ENCODE results near the gene RTP5.
A peak's percentile ranks its signal among the peaks of the same experiment; 100 is the strongest.

RTP5 gene

DNA sequence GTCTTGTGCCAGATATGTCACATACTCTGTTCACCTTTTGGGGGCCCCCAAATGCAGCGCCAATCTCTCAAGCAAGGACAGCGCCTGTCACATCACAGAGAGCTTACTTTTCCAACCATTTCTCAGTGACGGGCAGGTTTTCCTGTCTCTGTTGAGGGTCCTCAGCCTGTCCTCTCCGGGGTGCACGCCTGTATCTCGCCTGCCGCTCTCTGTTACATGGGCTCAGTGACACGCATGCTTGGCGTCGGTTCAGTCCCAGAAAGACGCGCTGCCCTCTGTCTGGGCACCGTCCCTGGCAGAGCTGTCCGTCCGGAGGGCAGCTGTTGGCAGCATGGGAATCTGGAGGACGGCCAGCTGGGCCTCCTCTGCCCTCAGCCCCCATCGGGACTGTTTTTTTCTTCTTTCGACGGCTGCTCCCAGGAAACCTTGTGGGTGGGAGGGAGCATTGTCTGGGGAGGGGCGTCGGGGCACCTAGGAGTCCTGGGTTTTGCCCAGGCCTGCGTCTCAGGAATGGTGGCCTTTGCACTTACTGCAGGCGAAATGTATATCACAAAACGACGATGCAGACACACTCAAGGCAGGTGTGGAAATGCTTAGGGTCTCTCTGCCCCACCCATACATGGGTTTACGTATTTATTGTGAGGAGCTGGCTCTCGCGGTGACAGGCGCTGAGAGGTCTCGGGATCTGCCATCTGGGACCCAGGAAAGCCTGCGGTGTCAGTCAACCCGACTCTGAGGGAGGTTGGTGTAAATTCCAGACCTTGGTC lies 30.9 kb downstream of the RTP5 start:
- TF ChIP-seq, protein P1, sequence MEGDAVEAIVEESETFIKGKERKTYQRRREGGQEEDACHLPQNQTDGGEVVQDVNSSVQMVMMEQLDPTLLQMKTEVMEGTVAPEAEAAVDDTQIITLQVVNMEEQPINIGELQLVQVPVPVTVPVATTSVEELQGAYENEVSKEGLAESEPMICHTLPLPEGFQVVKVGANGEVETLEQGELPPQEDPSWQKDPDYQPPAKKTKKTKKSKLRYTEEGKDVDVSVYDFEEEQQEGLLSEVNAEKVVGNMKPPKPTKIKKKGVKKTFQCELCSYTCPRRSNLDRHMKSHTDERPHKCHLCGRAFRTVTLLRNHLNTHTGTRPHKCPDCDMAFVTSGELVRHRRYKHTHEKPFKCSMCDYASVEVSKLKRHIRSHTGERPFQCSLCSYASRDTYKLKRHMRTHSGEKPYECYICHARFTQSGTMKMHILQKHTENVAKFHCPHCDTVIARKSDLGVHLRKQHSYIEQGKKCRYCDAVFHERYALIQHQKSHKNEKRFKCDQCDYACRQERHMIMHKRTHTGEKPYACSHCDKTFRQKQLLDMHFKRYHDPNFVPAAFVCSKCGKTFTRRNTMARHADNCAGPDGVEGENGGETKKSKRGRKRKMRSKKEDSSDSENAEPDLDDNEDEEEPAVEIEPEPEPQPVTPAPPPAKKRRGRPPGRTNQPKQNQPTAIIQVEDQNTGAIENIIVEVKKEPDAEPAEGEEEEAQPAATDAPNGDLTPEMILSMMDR (conservative IDR thresholded peaks at IDR 0.05; ENCODE audit: low read depth, low read length), result no peak
- no peak for DNase-seq (ENCODE audit: low read depth)
- H3K4me3 ChIP-seq (ENCODE audit: low read length), result no peak overlapping the region

DNA sequence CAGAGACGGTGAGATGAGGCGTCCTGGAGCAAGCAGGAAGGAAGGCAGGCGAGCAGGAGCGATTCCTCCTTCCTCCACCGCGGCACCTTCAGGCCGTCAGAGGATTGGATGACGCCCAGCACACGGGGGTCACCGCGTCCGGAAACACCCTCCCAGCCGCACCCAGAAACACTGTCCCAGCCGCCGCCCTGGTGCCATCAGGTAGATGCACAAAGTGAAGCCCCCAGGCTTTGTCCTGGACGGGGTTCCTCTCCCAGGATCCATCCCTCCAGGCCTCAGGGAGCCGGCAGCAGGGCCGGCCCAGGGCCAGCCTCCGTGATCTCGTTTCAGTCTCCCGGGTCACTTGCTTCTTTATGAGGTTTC lies 31.5 kb downstream of the RTP5 start:
- no peak for DNase-seq (ENCODE audit: low read depth)
- TF ChIP-seq, protein P1 (conservative IDR thresholded peaks at IDR 0.05; ENCODE audit: low read depth, low read length), result no peak
- H3K4me3 ChIP-seq (ENCODE audit: low read length), result no peak overlapping the region

DNA sequence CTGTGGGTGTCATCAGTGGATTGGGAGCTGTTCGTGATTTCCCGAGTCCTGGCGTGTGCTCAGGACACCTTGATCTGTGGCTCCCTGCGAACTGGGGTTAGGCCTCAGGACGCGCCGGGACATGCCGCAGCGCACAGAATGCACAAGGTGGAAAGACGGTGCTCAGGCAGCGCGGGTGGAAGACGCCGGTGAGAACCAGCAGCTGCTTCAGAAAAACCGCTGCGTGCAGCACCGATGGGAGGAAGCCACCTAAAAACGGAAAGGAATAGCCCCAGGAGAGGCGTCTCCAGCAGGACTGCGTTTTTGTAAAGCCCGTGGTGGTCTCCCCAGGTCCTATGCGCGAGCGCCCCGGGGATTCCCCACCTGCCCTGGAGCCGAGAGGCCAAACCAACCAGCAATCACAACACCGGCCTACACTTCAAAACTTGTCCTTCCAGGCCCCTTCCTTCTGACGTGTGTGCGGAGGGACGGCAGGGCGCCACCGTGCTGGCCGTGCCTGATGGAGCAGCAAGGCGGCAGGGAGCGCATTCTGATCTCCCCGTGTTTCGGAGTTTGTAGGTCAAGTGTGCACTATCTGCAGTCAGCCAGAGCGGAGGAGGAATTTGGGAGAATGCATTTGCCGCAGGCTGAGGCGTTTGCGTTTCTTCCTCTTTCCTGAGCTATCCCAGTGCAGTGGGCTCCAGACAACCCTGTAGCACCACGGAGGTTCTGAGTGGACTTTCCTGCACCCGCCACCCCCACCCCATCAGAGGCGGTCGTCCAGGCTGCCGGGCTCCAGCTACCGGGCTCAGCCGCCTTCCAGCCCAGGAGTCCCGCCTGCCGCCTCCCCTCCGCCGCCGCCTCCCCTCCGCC lies 32.2 kb downstream of the RTP5 start:
- DNase-seq (ENCODE audit: low read depth), result no peak
- peak overlapping the region; percentile 36 for H3K4me3 ChIP-seq (ENCODE audit: low read length)

DNA sequence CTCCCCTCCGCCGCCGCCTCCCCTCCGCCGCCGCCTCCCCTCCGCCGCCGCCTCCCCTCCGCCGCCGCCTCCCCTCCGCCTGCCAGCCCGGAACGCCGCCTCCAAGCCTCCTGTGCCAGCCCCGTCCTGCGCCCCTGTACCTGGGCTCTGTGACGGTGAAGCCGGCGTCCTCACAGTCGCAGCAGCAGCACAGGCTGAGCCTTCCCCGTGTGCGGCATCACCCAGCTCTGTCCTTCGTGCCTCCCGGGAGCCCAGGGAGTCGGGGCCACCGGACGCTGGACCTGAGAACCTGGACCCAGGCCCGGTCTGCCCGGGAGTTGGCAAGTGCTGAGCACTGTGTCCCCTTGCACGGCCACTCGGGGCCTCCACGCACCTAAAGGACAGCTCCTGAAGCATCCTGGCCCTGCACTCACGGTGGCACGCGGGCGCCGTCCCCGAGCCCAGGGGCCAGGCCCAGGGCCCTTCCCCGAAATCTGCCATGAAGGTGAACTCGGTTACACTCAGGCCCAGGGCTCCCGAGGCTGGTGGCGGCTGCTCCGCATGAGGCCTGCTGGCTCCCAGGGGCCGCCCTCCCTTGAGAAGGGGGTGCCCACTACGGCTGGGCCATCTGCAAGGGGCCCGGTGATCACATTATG lies 32.9 kb downstream of the RTP5 start:
- no peak for DNase-seq (ENCODE audit: low read depth)
- peak overlapping the region; percentile 14 for H3K4me3 ChIP-seq (ENCODE audit: low read length)
- TF ChIP-seq, protein P1 (conservative IDR thresholded peaks at IDR 0.05; ENCODE audit: low read depth, low read length), result no peak

More for the DNA sequence above, 32.2 kb downstream of the RTP5 start:
- TF ChIP-seq, protein P1 (conservative IDR thresholded peaks at IDR 0.05; ENCODE audit: low read depth, low read length), result peak; percentile 3

DNA sequence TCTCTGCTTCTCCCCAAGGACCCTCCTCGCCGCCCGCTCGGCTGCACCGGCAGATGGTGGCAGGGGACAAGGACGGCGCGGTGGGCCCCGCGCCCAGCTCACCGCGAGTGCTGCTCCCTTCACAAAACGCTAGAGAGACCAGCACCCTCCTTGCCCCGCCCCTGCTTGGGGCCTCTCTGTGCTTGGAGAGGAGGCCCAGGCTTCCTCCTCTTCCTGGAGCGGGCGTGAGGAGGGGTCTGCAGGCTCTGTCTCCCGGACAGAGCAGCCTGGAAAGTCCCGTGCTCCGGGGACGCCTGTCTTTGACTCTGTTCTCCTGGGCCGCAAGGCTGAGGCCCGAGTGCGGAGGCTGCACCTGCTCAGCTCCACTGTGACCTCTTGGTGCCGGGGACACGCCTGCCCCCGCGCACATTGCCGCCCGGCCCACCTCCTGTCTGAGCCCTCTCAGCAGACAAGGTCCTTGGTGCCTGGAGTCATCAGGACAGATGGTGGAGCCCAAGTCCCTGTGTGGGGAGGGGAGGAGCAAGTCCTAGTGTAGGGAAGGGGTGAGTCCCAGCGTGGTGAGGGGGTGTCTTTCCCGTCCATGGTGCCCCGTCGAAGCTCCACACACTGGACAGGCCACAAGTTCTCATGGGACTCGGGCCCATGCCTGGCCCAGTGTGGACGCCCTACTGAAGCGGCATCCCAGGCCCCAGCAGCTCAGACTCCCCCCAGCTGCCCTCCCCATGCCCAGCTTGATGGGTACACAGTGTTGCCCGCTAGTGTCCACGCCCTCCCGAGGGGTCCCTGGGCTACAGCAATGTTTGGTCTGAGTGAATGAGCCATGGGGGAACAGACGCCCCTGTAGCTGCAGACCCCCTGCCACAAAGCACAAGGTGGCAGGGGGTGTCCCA lies 33.8 kb downstream of the RTP5 start:
- DNase-seq (ENCODE audit: low read depth), result no peak
- H3K4me3 ChIP-seq (ENCODE audit: low read length), result no peak overlapping the region
- TF ChIP-seq, protein P1 (conservative IDR thresholded peaks at IDR 0.05; ENCODE audit: low read depth, low read length), result no peak

DNA sequence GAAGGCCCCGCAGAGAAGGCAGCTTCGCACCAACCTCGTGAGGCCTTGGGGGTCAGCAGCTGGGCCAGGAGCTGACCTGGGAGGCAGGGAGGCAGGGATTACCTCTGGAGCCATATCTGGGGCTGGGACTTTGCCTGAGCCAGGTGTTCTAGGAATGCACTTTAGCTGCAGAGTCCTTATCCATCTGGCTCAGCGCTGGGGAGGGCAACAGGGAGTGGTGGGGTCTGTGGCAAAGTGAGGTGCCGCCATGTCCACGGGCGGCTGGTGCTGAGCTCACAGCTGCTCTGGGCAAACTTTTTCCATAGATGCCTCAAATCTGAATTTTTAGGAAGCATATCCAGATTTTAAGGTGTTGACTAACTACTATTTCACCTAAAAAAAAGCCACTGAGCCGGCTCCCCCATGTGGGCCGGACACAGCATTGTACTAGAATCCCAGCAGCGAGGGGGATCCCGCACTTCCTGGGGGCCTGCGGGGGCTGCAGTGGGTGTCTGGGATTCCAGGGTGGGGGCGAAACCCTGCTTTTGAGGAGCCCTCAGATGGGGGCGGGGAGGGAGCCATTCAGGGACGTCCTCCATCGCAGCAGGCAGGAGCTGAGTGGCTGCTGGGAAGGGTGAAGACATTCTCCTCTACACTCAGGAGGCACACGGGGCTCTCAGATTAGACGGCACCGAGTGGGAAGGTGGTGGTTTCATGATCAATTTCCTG lies 34.6 kb downstream of the RTP5 start:
- TF ChIP-seq, protein P1 (conservative IDR thresholded peaks at IDR 0.05; ENCODE audit: low read depth, low read length), result no peak
- no peak overlapping the region for H3K4me3 ChIP-seq (ENCODE audit: low read length)
- DNase-seq (ENCODE audit: low read depth), result no peak

Measured in retinal pigment epithelial cell (primary cell).